Measurements from ENCODE around the gene SLC39A13.

Gene SLC39A13

DNA sequence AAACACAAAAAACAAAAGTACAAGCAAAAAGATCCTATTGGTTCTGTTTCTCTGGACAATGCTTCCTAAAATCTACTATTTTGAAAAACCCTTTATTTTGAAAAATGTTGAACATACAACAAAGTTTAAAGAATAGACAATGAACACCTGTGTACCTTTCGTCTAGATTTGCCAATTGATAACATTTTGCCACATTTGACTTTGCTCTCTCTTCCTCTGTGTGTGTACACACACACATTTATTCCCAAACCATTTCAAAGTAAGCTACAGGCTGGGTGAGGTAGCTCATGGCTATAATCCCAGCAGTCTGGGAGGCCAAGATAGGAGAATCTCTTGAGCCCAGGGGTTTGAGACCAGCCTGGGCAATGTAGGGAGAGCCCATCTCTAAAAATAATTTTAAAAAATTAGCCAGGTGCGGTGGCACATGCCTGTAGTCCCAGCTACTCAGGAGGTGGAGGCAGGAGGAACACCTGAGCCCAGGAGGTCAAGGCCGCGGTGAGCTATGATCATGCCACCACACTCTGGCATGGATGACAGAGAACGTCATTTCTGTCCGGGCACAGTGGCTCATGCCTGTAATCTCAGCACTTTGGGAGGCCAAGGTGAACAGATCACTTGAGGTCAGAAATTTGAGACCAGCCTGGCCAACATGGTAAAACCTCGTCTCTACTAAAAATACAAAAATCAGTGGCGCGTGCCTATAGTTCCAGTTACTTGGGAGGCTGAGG, 23.1 kb downstream of the SLC39A13 start:
- no peak for DNase-seq (ENCODE audit: low read depth)
- no peak for TF ChIP-seq CTCF (IDR thresholded peaks at IDR 0.05; ENCODE audit: insufficient read depth, low read depth, low read length, missing control alignments)
- no peak overlapping the region for H3K4me3 ChIP-seq (ENCODE audit: low read depth, low read length)

GRCh38 chr11:47433157-47433556, 24.8 kb downstream of the SLC39A13 start:
- no peak overlapping the region for H3K4me3 ChIP-seq (ENCODE audit: low read depth, low read length)
- no peak for DNase-seq (ENCODE audit: low read depth)
- TF ChIP-seq CTCF (IDR thresholded peaks at IDR 0.05; ENCODE audit: insufficient read depth, low read depth, low read length, missing control alignments) = no peak

- H3K4me3 ChIP-seq (ENCODE audit: low read depth, low read length) = no peak overlapping the region
- TF ChIP-seq CTCF (IDR thresholded peaks at IDR 0.05; ENCODE audit: insufficient read depth, low read depth, low read length, missing control alignments) = no peak
- no peak for DNase-seq (ENCODE audit: low read depth)
Observed at GRCh38 chr11:47434011-47434786, 25.8 kb downstream of the SLC39A13 start.

GRCh38 chr11:47435687-47436086, 27.3 kb downstream of the SLC39A13 start:
- TF ChIP-seq CTCF (IDR thresholded peaks at IDR 0.05; ENCODE audit: insufficient read depth, low read depth, low read length, missing control alignments) = no peak
- no peak for DNase-seq (ENCODE audit: low read depth)
- no peak overlapping the region for H3K4me3 ChIP-seq (ENCODE audit: low read depth, low read length)

DNA sequence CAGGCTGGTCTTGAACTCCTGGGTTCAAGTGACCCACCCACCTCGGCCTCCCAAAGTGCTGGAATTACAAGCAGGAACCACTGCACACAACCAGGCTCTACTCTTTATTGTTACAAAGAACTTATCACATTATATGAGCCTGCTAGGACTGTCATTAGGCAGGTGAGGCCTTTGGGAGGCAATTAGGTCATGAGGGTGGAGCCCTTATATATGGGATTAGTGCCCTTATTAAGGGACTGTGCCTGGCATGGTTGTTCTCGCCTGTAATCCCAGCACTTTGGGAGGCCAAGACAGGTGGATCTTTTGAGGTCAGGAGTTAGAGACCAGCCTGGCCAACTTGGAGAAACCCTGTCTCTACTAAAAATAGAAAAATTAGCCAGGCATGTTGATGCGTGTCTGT, 28.3 kb downstream of the SLC39A13 start:
- no peak for TF ChIP-seq CTCF (IDR thresholded peaks at IDR 0.05; ENCODE audit: insufficient read depth, low read depth, low read length, missing control alignments)
- no peak for DNase-seq (ENCODE audit: low read depth)
- no peak overlapping the region for H3K4me3 ChIP-seq (ENCODE audit: low read depth, low read length)

DNA sequence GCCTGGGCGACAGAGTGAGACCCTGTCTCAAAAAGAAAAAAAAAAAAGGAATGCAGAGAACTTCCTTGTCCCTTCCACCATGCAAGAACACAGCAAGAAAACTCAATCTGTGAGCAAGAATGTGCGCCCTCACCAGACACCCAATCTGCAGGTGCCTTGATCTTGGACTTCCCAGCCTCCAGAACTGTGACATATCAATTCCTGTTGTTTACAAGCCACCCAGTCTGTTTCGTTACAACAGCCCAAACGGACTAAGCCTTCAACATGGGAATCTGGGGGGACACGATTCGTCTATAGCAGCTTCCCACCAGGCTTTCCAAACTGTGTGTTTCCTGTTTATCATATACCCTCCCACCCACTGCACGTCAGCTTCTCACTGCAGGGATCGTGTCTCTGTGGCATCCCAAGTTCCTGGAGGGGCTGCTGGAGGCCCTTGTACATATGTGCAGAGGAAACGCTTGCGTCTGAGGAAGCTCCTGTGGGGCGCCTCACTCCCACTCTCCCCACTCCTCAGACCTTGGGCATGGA, 28.9 kb downstream of the SLC39A13 start:
- no peak for DNase-seq (ENCODE audit: low read depth)
- TF ChIP-seq CTCF (IDR thresholded peaks at IDR 0.05; ENCODE audit: insufficient read depth, low read depth, low read length, missing control alignments) = no peak
- no peak overlapping the region for H3K4me3 ChIP-seq (ENCODE audit: low read depth, low read length)

Measured in GM12865 (cell line).